Measurements from ENCODE around the gene WSCD1.

GRCh38 chr17:6044261-6044660, 25.9 kb upstream of the WSCD1 start:
- no peak for TF ChIP-seq CTCF (IDR thresholded peaks at IDR 0.05)
- no peak for TF ChIP-seq POLR2A (IDR thresholded peaks at IDR 0.05)

All from testis (tissue), 2 donors.